Mesenchymal stem cell (in vitro differentiated cells and primary cell): ENCODE data around the gene BTRC.
"Not testable (repeated sequence)": the region's sequence is repeated elsewhere in the genome, so short reads cannot be mapped to it uniquely, and the experiment has no call there.

Source experiments
- DNase-seq: peaks from one replicate; pipeline ENCODE4 v3.0.0-alpha.2; 2013
- H2AFZ ChIP-seq: one replicate; pipeline ENCODE4 v1.6.1; 2013; ENCODE audit warnings: low read depth, mild to moderate bottlenecking, control low read depth, inconsistent platforms, low read length, moderate library complexity
- H2AK5ac ChIP-seq: 2 replicates; pipeline ENCODE4 v1.6.1; 2013; ENCODE audit warnings: low read length, moderate library complexity, mild to moderate bottlenecking, inconsistent platforms; ENCODE audit not compliant: severe bottlenecking
- H2BK120ac ChIP-seq: one replicate; pipeline ENCODE4 v1.6.1; 2013; ENCODE audit warnings: low read depth, mild to moderate bottlenecking, inconsistent platforms, low read length, moderate library complexity
- H2BK12ac ChIP-seq, 2 experiments: one replicate each; pipeline ENCODE4 v1.6.1; 2013; ENCODE audit warnings: inconsistent platforms in 2 of 2, low read length in 2 of 2, mild to moderate bottlenecking in 2 of 2, moderate library complexity in 2 of 2, control low read depth in 1 of 2
- H2BK15ac ChIP-seq: one replicate; pipeline ENCODE4 v1.6.1; 2013; ENCODE audit warnings: mild to moderate bottlenecking, low read depth, inconsistent platforms; ENCODE audit not compliant: poor library complexity, severe bottlenecking
- H2BK5ac ChIP-seq: 2 replicates; pipeline ENCODE4 v1.6.1; 2013; ENCODE audit warnings: low read depth, mild to moderate bottlenecking, low read length, control low read depth, inconsistent platforms; ENCODE audit not compliant: poor library complexity, severe bottlenecking
- H3K14ac ChIP-seq, 2 experiments: one replicate each; pipeline ENCODE4 v1.6.1; 2013; ENCODE audit warnings: inconsistent platforms in 2 of 2, low read length in 2 of 2, control low read depth in 1 of 2, mild to moderate bottlenecking in 1 of 2, moderate library complexity in 1 of 2
- H3K18ac ChIP-seq, 2 experiments: one replicate each; pipeline ENCODE4 v1.6.1; 2013; ENCODE audit warnings: inconsistent platforms in 2 of 2, low read length in 2 of 2, control low read depth in 1 of 2, low read depth in 1 of 2, mild to moderate bottlenecking in 1 of 2
- H3K23ac ChIP-seq, 2 experiments: one replicate each; pipeline ENCODE4 v1.6.1; 2013; ENCODE audit warnings: inconsistent platforms in 2 of 2, low read length in 2 of 2, mild to moderate bottlenecking in 2 of 2, moderate library complexity in 2 of 2, control low read depth in 1 of 2
- H3K27ac ChIP-seq: 2 replicates; pipeline ENCODE4 v1.5.1; 2013; ENCODE audit warnings: mild to moderate bottlenecking, moderate library complexity, low read length, control low read depth, inconsistent platforms; ENCODE audit not compliant: poor library complexity, severe bottlenecking
- H3K27me3 ChIP-seq, 2 experiments: 2 replicates each; pipeline versions ENCODE4 v1.6.1 to v1.7.0; 2013; ENCODE audit warnings: low read length in 2 of 2, mild to moderate bottlenecking in 2 of 2, moderate library complexity in 2 of 2, control low read depth in 1 of 2, inconsistent platforms in 1 of 2; ENCODE audit not compliant: control insufficient read depth in 1 of 2, insufficient read depth in 1 of 2
- H3K36me3 ChIP-seq, 2 experiments: 2 replicates each; pipeline versions ENCODE4 v1.6.1 to v1.7.0; 2013; ENCODE audit warnings: low read length in 2 of 2, control low read depth in 1 of 2, inconsistent platforms in 1 of 2, low read depth in 1 of 2, mild to moderate bottlenecking in 1 of 2; ENCODE audit not compliant: insufficient read depth in 2 of 2, control insufficient read depth in 1 of 2
- H3K4ac ChIP-seq, 2 experiments: one replicate each; pipeline ENCODE4 v1.6.1; 2013; ENCODE audit warnings: inconsistent platforms in 2 of 2, low read length in 2 of 2, mild to moderate bottlenecking in 2 of 2, moderate library complexity in 2 of 2, control low read depth in 1 of 2, low read depth in 1 of 2
- H3K4me1 ChIP-seq: 2 replicates; pipeline ENCODE4 v1.6.1; 2013; ENCODE audit warnings: low read depth, low read length, control low read depth; ENCODE audit not compliant: control insufficient read depth, insufficient read depth
- H3K4me2 ChIP-seq: 2 replicates; pipeline ENCODE4 v1.6.1; 2013; ENCODE audit warnings: low read length, mild to moderate bottlenecking, inconsistent platforms; ENCODE audit not compliant: poor library complexity, severe bottlenecking
- H3K4me3 ChIP-seq, 2 experiments: 2 replicates each; pipeline versions ENCODE4 v1.5.1 to v1.7.0; 2013; ENCODE audit warnings: low read length in 2 of 2, mild to moderate bottlenecking in 2 of 2, control low read depth in 1 of 2, low read depth in 1 of 2; ENCODE audit not compliant: insufficient read depth in 1 of 2
- H3K79me1 ChIP-seq: replicated peaks from 2 replicates; pipeline ENCODE4 v1.6.1; 2013; ENCODE audit warnings: mild to moderate bottlenecking, control low read depth, low read length, inconsistent platforms; ENCODE audit not compliant: poor library complexity, severe bottlenecking
- H3K9ac ChIP-seq: 2 replicates; pipeline ENCODE4 v1.7.0; 2013; ENCODE audit warnings: mild to moderate bottlenecking, low read length, moderate library complexity
- H3K9me3 ChIP-seq: 2 replicates; pipeline ENCODE4 v1.7.0; 2013; ENCODE audit warnings: mild to moderate bottlenecking, low read length; ENCODE audit not compliant: control insufficient read depth
- H4K8ac ChIP-seq: one replicate; pipeline ENCODE4 v1.6.1; 2013; ENCODE audit warnings: inconsistent platforms, mild to moderate bottlenecking, low read length, moderate library complexity
- H4K91ac ChIP-seq: one replicate; pipeline ENCODE4 v1.6.1; 2013; ENCODE audit warnings: mild to moderate bottlenecking, low read length, inconsistent platforms
- WGBS: methylation state at CpG from one replicate; pipeline ENCODE4 v1.1.7; 2013; ENCODE audit warnings: mixed read lengths; 5-methylcytosine and 5-hydroxymethylcytosine counted together

BTRC gene

DNA sequence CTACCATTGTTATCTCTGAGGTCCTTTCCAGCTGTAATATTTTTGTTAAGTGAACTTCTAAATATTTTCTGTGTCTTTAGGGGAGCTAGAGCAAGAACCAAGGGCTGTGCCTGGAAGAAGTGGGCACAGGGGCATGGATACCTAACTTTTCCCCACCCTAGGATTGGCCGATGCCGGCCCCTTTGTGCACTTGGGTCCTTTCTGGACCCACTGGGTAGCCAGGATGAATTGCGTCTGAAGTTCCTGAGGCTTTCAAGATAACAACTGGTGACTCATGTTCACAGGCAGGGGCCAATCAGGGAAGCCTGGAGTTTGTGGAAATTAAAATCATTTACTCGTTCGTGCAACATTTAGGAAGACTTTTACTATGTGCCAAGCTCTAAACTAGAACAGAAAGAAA lies 234.9 kb downstream of the BTRC start:
- Histone ChIP-seq H2BK15ac (no peak overlapping the region), H3K9me3 (no peaks in the 10 kb centered on the region), H2AK5ac (no peak overlapping the region), H2BK5ac (no peak overlapping the region), H3K27ac (no peak overlapping the region), H3K4ac (no peak overlapping the region), H3K36me3 (peaks cover 15% of the 10 kb centered on the region in 2 experiments), H3K9ac (peak overlapping the region; percentile 92), H3K23ac (no peak overlapping the region), H4K8ac (no peak overlapping the region), H4K91ac (no peak overlapping the region), H3K79me1 (peaks cover 37% of the 10 kb centered on the region), H2BK12ac (no peak overlapping the region), H3K18ac (no peak overlapping the region), H3K4me1 (peaks cover 14% of the 10 kb centered on the region), H2AFZ (no peak overlapping the region), H3K14ac (no peak overlapping the region), H3K27me3 (no peaks in the 10 kb centered on the region), H3K4me3 (peak overlapping the region in 1 of 2 experiments; percentile 99), H3K4me2 (peak overlapping the region; percentile 86), H2BK120ac (no peak overlapping the region)
- 44% methylated on average over 5 of the region's 5 CpGs for WGBS
- peak; percentile 74 for DNase-seq

DNA sequence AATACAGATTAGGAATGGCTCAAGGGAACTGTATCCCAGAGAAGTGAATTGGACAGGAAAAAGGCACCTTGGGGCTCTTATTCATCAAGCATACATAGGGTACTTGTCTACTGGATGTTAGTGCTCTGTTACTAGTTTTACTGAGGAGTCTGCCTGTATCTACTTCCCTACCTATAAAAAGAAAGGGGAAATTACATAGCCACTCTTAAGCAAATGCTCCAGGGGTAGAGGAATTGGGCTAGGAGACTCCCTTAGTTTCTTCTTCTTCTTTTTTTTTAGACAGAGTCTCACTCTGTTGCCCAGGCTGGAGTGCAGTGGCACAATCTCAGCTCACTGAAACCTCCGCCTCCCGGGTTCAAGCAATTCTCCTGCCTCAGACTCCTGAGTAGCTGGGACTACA lies 239.4 kb downstream of the BTRC start:
- not testable (repeated sequence) for H2BK12ac ChIP-seq, H2BK5ac ChIP-seq, H3K18ac ChIP-seq, H2BK120ac ChIP-seq, H3K14ac ChIP-seq, H2AK5ac ChIP-seq, H3K9me3 ChIP-seq, H2BK15ac ChIP-seq, H3K9ac ChIP-seq, H3K27me3 ChIP-seq, H3K4me2 ChIP-seq, H4K91ac ChIP-seq, H3K4me3 ChIP-seq, H3K27ac ChIP-seq, H3K23ac ChIP-seq, DNase-seq, H3K4ac ChIP-seq, H3K4me1 ChIP-seq, H2AFZ ChIP-seq, H3K79me1 ChIP-seq, H4K8ac ChIP-seq
- WGBS = 94% methylated on average over 2 of the region's 2 CpGs
- peaks cover 3 to 23% of the 10 kb centered on the region in 2 experiments for H3K36me3 ChIP-seq

DNA sequence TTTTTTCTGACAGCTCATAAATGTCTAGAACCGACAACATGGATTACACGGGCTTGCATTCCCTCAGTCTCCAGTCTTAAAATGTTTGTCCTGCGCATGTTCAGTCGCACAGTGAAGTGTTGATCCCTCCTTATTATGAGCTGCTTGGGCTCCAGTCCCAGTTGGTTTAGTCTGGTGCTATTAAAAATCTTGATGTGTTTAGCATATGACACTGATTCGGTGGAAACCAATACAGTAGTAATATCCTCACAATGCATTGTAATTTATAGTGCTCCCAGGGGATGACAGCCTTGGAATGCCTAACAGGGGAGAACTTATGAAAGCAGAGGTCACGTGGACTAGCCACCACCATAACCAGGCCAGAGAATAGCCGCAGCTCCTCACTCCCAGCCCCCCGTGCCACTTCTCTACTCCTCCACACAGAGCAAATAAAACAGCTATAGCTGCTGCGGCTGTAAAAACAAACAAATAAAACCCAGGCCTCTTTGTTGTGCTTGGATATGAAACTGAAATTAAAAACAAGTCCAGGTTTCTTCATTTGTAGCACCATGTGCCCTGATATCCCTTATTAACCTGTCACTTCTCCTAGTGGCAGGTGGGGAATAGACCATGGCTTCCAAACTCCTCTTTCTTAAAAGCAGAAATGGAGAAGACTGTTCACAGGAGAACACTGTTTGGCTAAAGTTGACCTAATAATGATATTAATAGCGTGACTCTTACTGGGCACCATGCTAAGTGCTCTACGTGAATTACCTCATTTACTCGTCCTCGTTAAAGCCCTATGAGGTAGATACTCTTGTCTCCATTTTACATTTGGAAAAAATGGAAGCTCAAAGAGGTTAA lies 241.8 kb downstream of the BTRC start:
- 96% methylated on average over 10 of the region's 13 CpGs for WGBS
- no peak overlapping the region for H4K8ac ChIP-seq
- no peak overlapping the region for H3K4ac ChIP-seq
- H3K79me1 ChIP-seq = peaks cover 3% of the 10 kb centered on the region
- no peaks in the 10 kb centered on the region for H3K4me1 ChIP-seq
- H3K18ac ChIP-seq = no peak overlapping the region
- H2BK120ac ChIP-seq = no peak overlapping the region
- no peak overlapping the region for H2BK12ac ChIP-seq
- H3K27ac ChIP-seq = no peak overlapping the region
- no peak for DNase-seq
- no peak overlapping the region for H2AFZ ChIP-seq
- H3K4me2 ChIP-seq = no peak overlapping the region
- H4K91ac ChIP-seq = no peak overlapping the region
- H3K27me3 ChIP-seq = no peaks in the 10 kb centered on the region
- no peak overlapping the region for H3K23ac ChIP-seq
- H2BK5ac ChIP-seq = no peak overlapping the region
- H2AK5ac ChIP-seq = no peak overlapping the region
- peaks cover 7 to 42% of the 10 kb centered on the region in 2 experiments for H3K36me3 ChIP-seq
- H3K14ac ChIP-seq = no peak overlapping the region
- H3K9ac ChIP-seq = no peak overlapping the region
- no peak overlapping the region for H2BK15ac ChIP-seq
- no peaks in the 10 kb centered on the region for H3K9me3 ChIP-seq
- H3K4me3 ChIP-seq = no peak overlapping the region

DNA sequence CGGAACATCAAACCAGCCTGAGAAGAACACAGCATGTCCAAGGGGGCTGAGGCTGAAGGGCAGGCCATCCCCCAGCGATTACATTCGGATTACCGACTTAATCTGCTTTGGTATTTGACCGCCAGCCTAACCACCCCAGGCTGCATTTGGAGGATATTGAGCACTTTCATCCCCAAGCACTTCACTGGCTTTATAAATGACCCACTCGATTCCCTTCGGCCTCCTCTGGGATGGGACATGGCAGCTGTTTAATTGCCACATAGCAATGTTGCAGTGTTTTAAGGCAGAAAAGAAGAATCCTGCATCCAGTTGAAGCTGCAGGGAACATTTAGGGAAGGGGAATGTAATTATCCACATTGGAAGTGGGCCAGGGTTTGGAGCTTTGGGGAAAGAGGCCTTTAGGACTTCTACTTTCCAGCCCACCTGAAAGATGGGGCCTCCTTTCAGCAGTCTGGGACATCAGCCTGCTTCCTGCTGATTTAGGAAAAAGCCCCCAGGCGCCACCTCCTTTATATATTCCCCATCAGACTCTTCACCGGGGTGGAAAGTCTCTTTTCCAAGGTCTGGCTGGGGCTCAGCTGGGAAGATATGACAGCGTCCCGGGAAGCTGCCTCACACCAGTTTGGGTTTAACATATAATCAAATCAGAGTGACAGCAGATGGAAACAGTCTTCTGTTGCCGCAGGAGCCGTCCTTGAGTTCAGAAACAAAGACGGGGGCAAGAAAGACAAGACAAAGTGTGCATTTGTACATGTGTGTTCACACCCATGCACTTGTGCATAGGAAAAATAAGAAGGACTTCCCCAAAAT lies 243.3 kb downstream of the BTRC start:
- Histone ChIP-seq H3K18ac (no peak overlapping the region), H3K4me2 (no peak overlapping the region), H4K91ac (no peak overlapping the region), H3K79me1 (no peaks in the 10 kb centered on the region), H3K23ac (no peak overlapping the region), H2AFZ (no peak overlapping the region), H3K4me1 (no peaks in the 10 kb centered on the region), H3K36me3 (peaks cover 16 to 53% of the 10 kb centered on the region in 2 experiments), H2BK120ac (no peak overlapping the region), H4K8ac (no peak overlapping the region), H3K14ac (no peak overlapping the region), H3K27ac (no peak overlapping the region), H3K4ac (no peak overlapping the region), H3K4me3 (no peak overlapping the region), H2AK5ac (no peak overlapping the region), H2BK5ac (no peak overlapping the region), H3K9ac (no peak overlapping the region), H3K9me3 (no peaks in the 10 kb centered on the region), H2BK12ac (no peak overlapping the region), H2BK15ac (no peak overlapping the region), H3K27me3 (no peaks in the 10 kb centered on the region)
- WGBS = 85% methylated on average over 14 of the region's 14 CpGs
- no peak for DNase-seq
